ENCODE data around the gene MARCHF10. TPM values are rescaled to one million over a fixed set of nuclear protein-coding genes. Genes with fewer than 3 reads are reported as not detected.

MARCHF10 gene
- total RNA-seq, 1 donor, result under 0.01 TPM

GRCh38 chr17:62755141-62755851 is 52.8 kb downstream of the MARCHF10 start:
- H3K4me3 ChIP-seq (ENCODE audit: low read depth, low read length), result no peak overlapping the region
- TF ChIP-seq, protein P1, sequence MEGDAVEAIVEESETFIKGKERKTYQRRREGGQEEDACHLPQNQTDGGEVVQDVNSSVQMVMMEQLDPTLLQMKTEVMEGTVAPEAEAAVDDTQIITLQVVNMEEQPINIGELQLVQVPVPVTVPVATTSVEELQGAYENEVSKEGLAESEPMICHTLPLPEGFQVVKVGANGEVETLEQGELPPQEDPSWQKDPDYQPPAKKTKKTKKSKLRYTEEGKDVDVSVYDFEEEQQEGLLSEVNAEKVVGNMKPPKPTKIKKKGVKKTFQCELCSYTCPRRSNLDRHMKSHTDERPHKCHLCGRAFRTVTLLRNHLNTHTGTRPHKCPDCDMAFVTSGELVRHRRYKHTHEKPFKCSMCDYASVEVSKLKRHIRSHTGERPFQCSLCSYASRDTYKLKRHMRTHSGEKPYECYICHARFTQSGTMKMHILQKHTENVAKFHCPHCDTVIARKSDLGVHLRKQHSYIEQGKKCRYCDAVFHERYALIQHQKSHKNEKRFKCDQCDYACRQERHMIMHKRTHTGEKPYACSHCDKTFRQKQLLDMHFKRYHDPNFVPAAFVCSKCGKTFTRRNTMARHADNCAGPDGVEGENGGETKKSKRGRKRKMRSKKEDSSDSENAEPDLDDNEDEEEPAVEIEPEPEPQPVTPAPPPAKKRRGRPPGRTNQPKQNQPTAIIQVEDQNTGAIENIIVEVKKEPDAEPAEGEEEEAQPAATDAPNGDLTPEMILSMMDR (IDR thresholded peaks at IDR 0.05; ENCODE audit: insufficient read depth, low read depth, low read length), result no peak
- DNase-seq (ENCODE audit: low read depth), result no peak

DNA sequence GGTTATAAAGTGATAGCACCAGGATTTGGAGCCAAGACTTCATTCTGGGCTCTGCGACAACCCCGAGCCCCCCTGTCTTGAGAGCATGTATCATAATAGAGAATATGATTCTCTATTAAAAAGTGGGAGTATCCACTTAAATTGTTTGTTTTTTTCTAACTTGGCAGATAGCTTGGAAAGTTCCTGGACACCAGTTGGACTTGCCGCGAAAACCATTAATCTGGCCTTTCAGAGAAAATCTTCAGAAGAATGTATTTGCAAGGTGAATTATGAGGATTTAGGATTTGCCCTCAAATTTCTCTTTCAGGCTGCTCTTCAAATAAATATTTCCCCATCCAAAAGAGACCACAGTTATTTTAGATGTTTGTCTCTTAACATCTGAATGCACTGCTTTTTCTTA is 53.5 kb downstream of the MARCHF10 start:
- DNase-seq (ENCODE audit: low read depth), result no peak
- H3K4me3 ChIP-seq (ENCODE audit: low read depth, low read length), result no peak overlapping the region
- TF ChIP-seq, protein P1 (IDR thresholded peaks at IDR 0.05; ENCODE audit: insufficient read depth, low read depth, low read length), result no peak

DNA sequence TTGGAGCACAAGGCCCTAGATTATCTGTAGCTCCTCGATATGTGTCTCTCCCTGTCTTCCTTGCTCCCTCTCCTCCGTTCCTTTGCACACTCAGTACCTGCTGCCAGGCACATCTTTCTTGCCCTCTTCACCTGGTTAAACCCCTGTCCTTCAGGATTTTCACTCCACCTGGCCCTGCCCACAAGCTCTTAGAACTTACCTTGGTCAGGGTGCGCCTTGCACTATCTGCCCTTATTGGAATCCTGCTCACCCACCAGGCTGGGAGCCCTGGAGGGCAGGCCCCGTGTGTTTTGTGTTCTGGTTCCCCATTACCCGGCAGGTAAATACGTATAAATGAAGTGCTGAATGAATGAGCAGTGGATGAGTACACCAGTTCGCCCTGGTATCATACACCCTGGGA is 54.6 kb downstream of the MARCHF10 start:
- TF ChIP-seq, protein P1 (IDR thresholded peaks at IDR 0.05; ENCODE audit: insufficient read depth, low read depth, low read length), result no peak
- no peak overlapping the region for H3K4me3 ChIP-seq (ENCODE audit: low read depth, low read length)
- no peak for DNase-seq (ENCODE audit: low read depth)

GRCh38 chr17:62751060-62751691 is 56.9 kb downstream of the MARCHF10 start:
- no peak overlapping the region for H3K4me3 ChIP-seq (ENCODE audit: low read depth, low read length)
- TF ChIP-seq, protein P1 (IDR thresholded peaks at IDR 0.05; ENCODE audit: insufficient read depth, low read depth, low read length), result no peak
- DNase-seq (ENCODE audit: low read depth), result no peak

GRCh38 chr17:62750631-62751051 is 57.5 kb downstream of the MARCHF10 start:
- TF ChIP-seq, protein P1 (IDR thresholded peaks at IDR 0.05; ENCODE audit: insufficient read depth, low read depth, low read length), result no peak

DNA sequence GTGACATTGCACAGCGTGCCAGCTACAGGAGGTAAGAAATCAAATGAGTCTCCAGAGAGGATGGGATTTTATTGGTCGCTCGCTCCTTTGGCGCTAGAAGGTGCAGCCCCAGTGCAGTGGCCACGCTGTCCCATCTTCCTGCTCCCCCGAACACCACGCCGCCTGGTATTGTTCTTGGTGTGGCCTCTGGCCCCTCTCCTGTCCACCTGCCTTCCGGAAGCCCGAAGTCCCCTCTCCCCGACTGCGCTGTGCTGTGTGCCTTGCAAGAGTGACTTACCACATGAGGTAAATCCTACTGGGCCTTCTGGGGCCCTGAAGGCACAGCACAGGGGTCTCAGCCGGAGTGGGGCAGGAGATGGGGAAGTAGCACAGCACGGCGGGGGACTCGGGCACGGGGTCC is 58.2 kb downstream of the MARCHF10 start:
- TF ChIP-seq, protein P1 (IDR thresholded peaks at IDR 0.05; ENCODE audit: insufficient read depth, low read depth, low read length), result no peak
- H3K4me3 ChIP-seq (ENCODE audit: low read depth, low read length), result no peak overlapping the region
- no peak for DNase-seq (ENCODE audit: low read depth)

More at GRCh38 chr17:62750631-62751051, 57.5 kb downstream of the MARCHF10 start:
- H3K4me3 ChIP-seq (ENCODE audit: low read depth, low read length), result no peak overlapping the region
- DNase-seq (ENCODE audit: low read depth), result no peak

Data from fibroblast of villous mesenchyme (primary cell).